GM12891 (cell line): Measurements from ENCODE around the gene TTLL8.

Experiments
- DNase-seq: peaks from one replicate; pipeline ENCODE4 v3.0.0; 2011; ENCODE audit warnings: low spot score; ENCODE audit not compliant: insufficient read length
- FAIRE-seq: peaks from 2 replicates; lab custom pipeline; 2011; peaks lifted over from hg19 to GRCh38; lab: Jason Lieb, UNC
- PAX5 ChIP-seq: IDR thresholded peaks from 2 replicates; pipeline ENCODE4 v1.6.1; 2011; ENCODE audit warnings: low read length, moderate library complexity, mild to moderate bottlenecking; ENCODE audit not compliant: insufficient read depth, severe bottlenecking
- POLR2A ChIP-seq: IDR thresholded peaks from 2 replicates; pipeline ENCODE4 v1.6.1; 2011; ENCODE audit warnings: low read depth, low read length, control low read depth
- POLR2AphosphoS5 ChIP-seq: IDR thresholded peaks from 2 replicates; pipeline ENCODE4 v1.6.1; 2011; ENCODE audit warnings: low read depth, low read length, control low read depth
- POU2F2 ChIP-seq: IDR thresholded peaks from 2 replicates; pipeline ENCODE4 v1.6.1; 2011; ENCODE audit warnings: low read depth, mild to moderate bottlenecking, control low read depth, low read length, moderate library complexity
- SPI1 ChIP-seq: IDR thresholded peaks from 2 replicates; pipeline ENCODE4 v1.6.1; 2011; ENCODE audit warnings: low read depth, low read length, control low read depth
- TAF1 ChIP-seq: IDR thresholded peaks from 2 replicates; pipeline ENCODE4 v1.6.1; 2011; ENCODE audit warnings: low read depth, low read length, control low read depth

Gene TTLL8

DNA sequence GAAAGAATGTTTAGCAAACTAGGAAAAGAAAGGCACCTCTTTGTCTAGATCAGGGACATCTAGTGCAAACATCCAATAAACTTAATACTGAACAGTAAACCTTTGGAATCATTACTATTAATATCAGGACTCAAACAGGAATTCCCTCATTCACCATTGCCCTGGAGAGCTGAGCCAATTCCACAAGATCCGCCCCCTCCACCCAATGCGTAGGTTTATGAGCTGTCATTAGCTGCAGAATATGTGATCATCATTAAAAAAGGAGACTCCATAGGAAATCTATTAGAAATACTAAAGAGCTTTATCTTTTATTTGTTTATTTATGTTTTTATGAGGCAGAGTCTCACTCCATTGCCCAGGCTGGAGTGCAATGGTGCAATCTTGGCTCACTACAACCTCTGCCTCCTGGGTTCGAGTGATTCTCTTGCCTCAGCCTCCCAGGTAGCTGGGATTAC is 51.0 kb downstream of the TTLL8 start:
- no peak for FAIRE-seq
- DNase-seq: no peak
- TF ChIP-seq SPI1 (no peak), PAX5 (no peak), POU2F2 (no peak), TAF1 (no peak), POLR2AphosphoS5 (no peak), POLR2A (no peak)

DNA sequence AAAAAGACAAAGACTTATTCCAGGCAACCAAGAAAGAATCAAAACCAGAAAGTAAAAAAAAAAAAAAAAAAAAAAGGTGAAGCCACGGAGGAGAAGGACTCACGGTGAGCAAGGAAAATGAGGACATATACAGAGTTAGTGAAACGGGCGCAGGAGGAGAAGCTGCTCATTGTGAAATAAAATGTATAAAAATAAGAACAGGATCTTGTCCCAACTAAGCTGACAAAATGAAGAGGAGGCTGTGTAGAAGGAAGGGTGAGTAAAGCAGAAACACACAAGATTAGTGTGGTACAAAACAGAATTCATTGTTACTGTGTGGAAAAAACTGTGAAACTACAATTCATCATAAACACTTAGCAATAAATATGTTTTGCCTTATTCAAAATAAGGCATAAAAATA is 53.2 kb downstream of the TTLL8 start:
- FAIRE-seq (no peak), DNase-seq (no peak)

DNA sequence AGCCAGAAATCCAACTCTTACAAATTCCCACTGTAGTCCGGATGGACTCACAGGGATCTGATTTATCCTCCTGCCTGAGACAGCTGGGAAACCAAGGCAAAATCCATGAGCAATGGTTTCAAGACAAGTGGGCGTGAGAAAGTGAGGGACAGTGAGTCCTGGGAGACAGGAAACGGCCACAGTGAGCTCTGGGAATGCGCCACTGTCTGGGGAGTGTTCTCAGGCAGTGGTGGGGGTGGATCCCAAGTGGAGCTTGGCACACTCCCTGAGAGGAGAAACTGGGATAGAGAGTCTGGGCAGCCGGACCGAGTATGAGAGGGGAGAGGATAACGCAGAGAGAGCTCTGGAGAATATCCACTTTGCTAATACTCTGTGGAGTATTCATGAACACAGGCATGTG is 55.3 kb downstream of the TTLL8 start:
- FAIRE-seq (no peak), DNase-seq (no peak)
- no peak for TF ChIP-seq PAX5
- no peak for TF ChIP-seq TAF1
- no peak for TF ChIP-seq POLR2AphosphoS5
- no peak for TF ChIP-seq SPI1
- TF ChIP-seq POLR2A: no peak
- no peak for TF ChIP-seq POU2F2

More for the DNA sequence above, 53.2 kb downstream of the TTLL8 start:
- TF ChIP-seq PAX5 (no peak), POU2F2 (no peak), SPI1 (no peak)

- DNase-seq (no peak), FAIRE-seq (peak; percentile 20)
- TF ChIP-seq PAX5 (no peak), TAF1 (no peak), POU2F2 (no peak), SPI1 (no peak), POLR2A (no peak), POLR2AphosphoS5 (no peak)
Measured at GRCh38 chr22:50001388-50002231, 56.5 kb downstream of the TTLL8 start.

GRCh38 chr22:50000587-50001387 is 57.3 kb downstream of the TTLL8 start:
- FAIRE-seq: no peak
- TF ChIP-seq POU2F2: no peak
- TF ChIP-seq POLR2A: no peak
- no peak for TF ChIP-seq TAF1
- TF ChIP-seq PAX5: no peak
- no peak for TF ChIP-seq POLR2AphosphoS5
- TF ChIP-seq SPI1: no peak
- no peak for DNase-seq

- DNase-seq (no peak), FAIRE-seq (no peak)
- TF ChIP-seq TAF1: no peak
- no peak for TF ChIP-seq POLR2AphosphoS5
- no peak for TF ChIP-seq POLR2A
- TF ChIP-seq POU2F2: no peak
- TF ChIP-seq PAX5: no peak
- TF ChIP-seq SPI1: no peak
Measured at GRCh38 chr22:49999946-50000586, 58.0 kb downstream of the TTLL8 start.

- DNase-seq (peak; percentile 43), FAIRE-seq (no peak)
- no peak for TF ChIP-seq PAX5
- no peak for TF ChIP-seq POLR2A
- TF ChIP-seq POLR2AphosphoS5: no peak
- no peak for TF ChIP-seq SPI1
- no peak for TF ChIP-seq TAF1
- TF ChIP-seq POU2F2: no peak
Measured at GRCh38 chr22:49999063-49999945, 58.8 kb downstream of the TTLL8 start.

DNA sequence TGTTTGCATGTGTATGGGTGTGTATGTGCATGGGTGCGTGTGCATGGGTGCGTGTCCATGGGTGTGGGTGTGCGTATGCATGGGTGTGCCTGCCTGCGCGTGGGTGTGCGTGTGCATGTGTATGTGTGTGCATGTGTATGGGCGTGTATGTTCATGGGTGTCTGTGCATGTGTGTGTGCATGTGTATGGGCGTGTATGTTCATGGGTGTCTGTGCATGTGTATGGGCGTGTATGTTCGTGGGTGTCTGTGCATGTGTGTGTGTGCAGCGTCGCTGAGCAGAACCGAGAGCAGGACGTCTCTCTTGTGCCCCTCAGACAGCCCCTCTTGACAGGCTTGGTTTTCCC is 59.4 kb downstream of the TTLL8 start:
- FAIRE-seq: no peak

More for the DNA sequence above, 59.4 kb downstream of the TTLL8 start:
- TF ChIP-seq TAF1 (no peak), POU2F2 (no peak)
- DNase-seq: no peak
